Fibroblast of the conjunctiva (primary cell): Measurements from ENCODE around the gene JHY.
A peak's percentile ranks its signal among the peaks of the same experiment; 100 is the strongest.
"Not testable (repeated sequence)": the region's sequence is repeated elsewhere in the genome, so short reads cannot be mapped to it uniquely, and the experiment has no call there.

Experiments used
- DNase-seq: peaks from one replicate; pipeline ENCODE4 v3.0.0-alpha.2; 2010; ENCODE audit warnings: low read depth

JHY gene

GRCh38 chr11:122882189-122882856 is at the start of gene JHY:
JHY (plus strand) TSS chr11:122882759; CDS start chr11:122885850, 3,091 bp downstream.
- DNase-seq = no peak

- DNase-seq = no peak
Measured at GRCh38 chr11:122833846-122834464, 48.6 kb upstream of the JHY start.

- no peak for DNase-seq
Measured at GRCh38 chr11:122836916-122837315, 45.6 kb upstream of the JHY start.

- no peak for DNase-seq
Measured at GRCh38 chr11:122837528-122838346, 44.8 kb upstream of the JHY start.

GRCh38 chr11:122843281-122844141 is 39.0 kb upstream of the JHY start:
- DNase-seq = no peak

- DNase-seq = no peak
Measured at GRCh38 chr11:122847466-122847865, 35.1 kb upstream of the JHY start.

GRCh38 chr11:122848186-122848585 is 34.4 kb upstream of the JHY start:
- DNase-seq = no peak

GRCh38 chr11:122850076-122850631 is 32.4 kb upstream of the JHY start:
- no peak for DNase-seq

GRCh38 chr11:122851366-122851966 is 31.1 kb upstream of the JHY start:
- no peak for DNase-seq

GRCh38 chr11:122852074-122852795 is 30.3 kb upstream of the JHY start:
- no peak for DNase-seq

- no peak for DNase-seq
Measured at GRCh38 chr11:122852796-122853160, 29.8 kb upstream of the JHY start.

GRCh38 chr11:122853261-122853660 is 29.3 kb upstream of the JHY start:
- no peak for DNase-seq

- DNase-seq = peak; percentile 76
Measured at GRCh38 chr11:122853971-122854446, 28.6 kb upstream of the JHY start.

GRCh38 chr11:122861631-122862030 is 20.9 kb upstream of the JHY start:
- no peak for DNase-seq

GRCh38 chr11:122862091-122862490 is 20.5 kb upstream of the JHY start:
- no peak for DNase-seq

GRCh38 chr11:122863154-122863553 is 19.4 kb upstream of the JHY start:
- DNase-seq = not testable (repeated sequence)

- DNase-seq = peak; percentile 38
Measured at GRCh38 chr11:122863704-122864326, 18.7 kb upstream of the JHY start.

- DNase-seq = no peak
Measured at GRCh38 chr11:122864386-122865115, 18.0 kb upstream of the JHY start.

- DNase-seq = no peak
Measured at GRCh38 chr11:122869622-122870021, 12.9 kb upstream of the JHY start.
